Sciatic nerve (tissue), 2 donors: Measurements from ENCODE around the gene CALN1. TPM values are rescaled to one million over a fixed set of nuclear protein-coding genes. Genes with fewer than 3 reads are reported as not detected.
"Not testable (repeated sequence)": the region's sequence is repeated elsewhere in the genome, so short reads cannot be mapped to it uniquely, and the experiment has no call there.

ENCODE experiments used
- ATAC-seq: fragments of 200-7000 bp; cut with Tn5 transposase; one replicate; pipeline ENCODE4 v1.9.1; 2020; ENCODE audit warnings: mild to moderate bottlenecking, moderate library complexity
- DNase-seq: peaks from one replicate; pipeline ENCODE4 v3.0.0-alpha.2; 2020; ENCODE audit warnings: low spot score
- intact Hi-C: fragments of 100-400 bp; cut with DNase I; formaldehyde crosslinking; loops from one replicate; pipeline ENCODE4 v1.14.2; 2022
- total RNA-seq: library from RNA; stranded (reverse); fragmentation: NEBNext Ultra II Directional; extraction: Animal tissue kit (Norgen Biotek cat#: 25700); gene quantifications from one replicate; pipeline ENCODE4 v1.2.1, GENCODE V29; 2021
- donor health status: DM: no; HTN: no; CAD: no.
- donor health status: DM: no; HTN: no; CAD: no.

CALN1 gene
- total RNA-seq, 1 donor from 2014 or later = 0.53 TPM

- DNase-seq (no peak), ATAC-seq (no peak)
- intact Hi-C loops = no loop called here
These were observed 540.7 kb downstream of the CALN1 start for GRCh38 chr7:71871446-71871845.

DNA sequence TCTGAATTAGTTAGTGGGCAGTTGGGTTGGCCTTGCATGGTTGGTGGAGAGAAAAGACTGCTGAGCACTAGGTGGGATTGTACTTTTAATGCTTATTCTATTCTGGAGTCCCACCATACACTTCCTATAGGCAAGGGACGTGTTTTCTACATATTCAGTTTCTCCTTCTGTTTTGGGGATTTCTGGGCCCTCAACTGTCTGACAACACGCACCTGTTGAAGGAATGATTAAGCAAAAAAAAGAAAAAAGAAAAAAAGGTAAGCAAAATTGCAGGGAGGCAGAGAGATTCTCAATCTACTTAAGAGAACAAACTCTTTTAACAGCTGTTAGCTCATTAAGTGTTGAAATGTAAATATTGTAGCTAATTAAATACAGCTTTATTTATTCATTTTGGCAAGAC is 541.3 kb downstream of the CALN1 start:
- intact Hi-C loops = no loop called here
- ATAC-seq = no peak
- no peak for DNase-seq

DNA sequence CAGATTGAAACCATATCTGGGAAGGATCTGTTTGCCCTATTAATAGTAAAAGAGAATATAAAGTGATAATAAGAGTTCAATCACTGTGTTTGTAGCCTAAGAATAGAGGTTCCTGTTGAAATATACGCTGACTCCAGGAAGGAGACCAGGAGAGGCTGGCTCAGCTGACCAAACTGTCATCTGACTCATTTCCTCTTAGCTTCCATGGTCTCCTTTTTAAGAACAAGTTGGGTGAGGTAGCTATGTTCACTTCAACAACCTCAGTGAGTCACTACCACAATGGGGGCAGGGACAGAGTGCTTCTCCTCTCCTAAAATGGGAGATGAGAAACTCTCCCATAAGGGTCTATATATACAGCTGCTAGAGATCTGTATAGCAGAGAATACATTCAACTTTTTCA is 543.3 kb downstream of the CALN1 start:
- intact Hi-C loops = no loop called here
- DNase-seq (no peak), ATAC-seq (no peak)

- intact Hi-C loops = no loop called here
- no peak for DNase-seq
- ATAC-seq = no peak
These were observed 544.5 kb downstream of the CALN1 start for GRCh38 chr7:71867626-71868025.

DNA sequence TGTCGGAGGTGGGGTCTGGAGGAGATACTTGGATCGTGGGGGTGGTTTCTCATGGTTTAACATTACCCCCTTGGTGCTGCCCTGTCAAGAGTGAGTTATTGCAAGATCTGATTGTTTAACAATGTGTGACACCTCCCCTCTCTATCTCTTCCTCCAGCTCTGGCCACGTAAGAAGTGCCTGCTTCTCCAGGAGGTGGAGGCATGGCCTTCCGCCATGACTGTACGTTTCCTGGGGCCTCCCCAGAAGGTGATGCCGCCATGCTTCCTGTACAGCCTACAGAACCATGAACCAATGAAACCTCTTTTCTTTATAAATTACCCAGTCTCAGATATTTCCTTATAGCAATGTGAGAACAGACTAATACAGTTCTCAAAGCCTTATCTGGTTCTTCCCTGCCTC is 547.0 kb downstream of the CALN1 start:
- no peak for DNase-seq
- intact Hi-C loops = no loop called here
- no peak for ATAC-seq

- no peak for ATAC-seq
- no peak for DNase-seq
- intact Hi-C loops = no loop called here
These were observed 548.0 kb downstream of the CALN1 start for GRCh38 chr7:71864130-71864529.

GRCh38 chr7:71860572-71860971 is 551.6 kb downstream of the CALN1 start:
- ATAC-seq (no peak), DNase-seq (no peak)
- intact Hi-C loops = no loop called here

DNA sequence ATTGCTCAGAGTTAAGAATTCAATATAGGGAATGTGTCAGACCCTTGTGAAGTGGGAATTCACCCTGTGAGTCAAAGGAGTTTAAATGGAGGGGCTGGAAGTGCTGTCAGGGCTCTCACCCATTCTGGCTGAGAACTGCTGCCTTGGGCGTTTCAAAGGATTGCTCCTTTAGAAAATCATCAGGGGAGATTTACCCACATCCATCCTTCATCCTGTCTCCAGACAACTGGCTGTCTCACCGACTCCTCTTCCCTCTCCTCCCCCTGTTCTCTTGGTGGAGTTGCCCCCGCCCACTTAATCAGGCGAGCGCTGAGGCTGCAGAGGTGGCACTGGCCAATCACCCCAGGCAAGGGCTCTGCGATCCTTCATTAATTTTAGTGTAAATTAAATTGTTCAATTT is 554.8 kb downstream of the CALN1 start:
- DNase-seq = no peak

DNA sequence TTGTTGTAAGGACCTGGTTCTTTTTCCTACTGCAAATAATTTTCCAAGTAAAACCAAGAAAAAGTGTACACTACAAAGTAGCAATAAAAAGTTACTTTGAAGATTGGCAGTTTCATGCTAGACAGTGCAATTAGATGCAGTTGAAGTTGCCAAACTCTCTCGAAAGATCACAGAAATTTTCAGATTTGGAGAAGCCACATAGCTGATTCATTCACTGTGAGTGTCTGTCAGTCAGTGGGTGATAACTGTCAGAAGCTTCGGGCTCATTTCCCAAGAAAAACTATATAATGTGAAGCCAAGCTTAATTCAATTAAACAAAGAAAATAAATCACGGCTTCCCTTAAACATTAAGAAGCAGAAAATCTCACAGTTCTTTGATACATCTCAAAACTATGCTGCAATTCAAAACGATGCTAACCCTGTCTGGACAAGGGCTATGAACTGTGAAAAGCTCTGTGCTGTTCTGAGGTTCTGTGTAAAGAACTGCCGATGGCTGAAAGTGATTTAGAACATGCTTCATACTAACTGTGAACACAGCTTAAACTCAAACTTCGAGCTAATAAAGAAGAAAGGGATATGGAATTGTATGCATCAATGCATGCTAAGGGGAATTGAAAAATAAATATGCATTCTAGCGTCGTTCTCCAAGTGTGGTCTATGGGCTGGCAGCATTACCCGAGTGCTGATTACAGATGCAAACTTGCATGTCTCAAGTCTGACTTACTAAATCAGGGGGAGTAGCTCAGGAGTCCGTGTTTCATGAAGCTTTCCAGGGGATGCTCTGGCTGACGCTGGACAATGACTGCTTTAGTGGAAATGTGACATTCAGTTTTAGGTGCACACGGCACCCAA is 557.4 kb downstream of the CALN1 start:
- intact Hi-C loops = no loop called here
- no peak for DNase-seq
- no peak for ATAC-seq

More for the DNA sequence above, 554.8 kb downstream of the CALN1 start:
- intact Hi-C loops = no loop called here
- ATAC-seq = no peak

DNA sequence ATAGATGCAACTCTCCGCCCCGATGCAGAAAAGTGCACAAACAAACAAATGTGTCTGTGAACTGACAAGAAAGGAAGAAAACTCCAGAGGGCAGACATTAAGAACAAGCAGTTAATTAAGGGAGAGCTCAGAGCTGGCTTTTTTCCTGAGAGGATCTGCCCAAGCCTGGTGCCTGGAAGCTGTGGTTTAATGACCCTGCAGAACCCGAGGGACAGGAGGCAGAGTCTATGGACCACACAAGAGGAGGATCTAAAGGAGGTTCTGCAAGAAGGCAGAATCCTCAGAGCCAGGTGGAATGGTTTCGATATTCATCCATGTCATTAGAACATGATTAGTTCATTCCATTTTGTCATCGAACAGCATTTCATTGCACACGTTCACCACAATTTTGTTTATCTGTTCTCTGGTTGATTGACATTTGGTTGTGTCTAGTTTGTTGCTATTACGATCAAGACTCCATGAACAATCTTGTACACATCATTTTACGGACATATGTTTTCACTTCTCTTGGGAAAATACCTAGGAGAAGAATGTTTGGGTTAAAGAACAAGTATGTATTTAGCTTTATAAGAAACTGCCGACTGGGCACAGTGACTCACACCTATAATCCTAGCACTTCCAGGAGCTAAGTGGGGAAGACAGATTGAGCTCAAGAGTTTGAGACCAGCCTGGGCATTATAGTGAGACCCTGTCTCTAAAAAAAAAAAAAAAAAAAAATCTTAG is 560.2 kb downstream of the CALN1 start:
- intact Hi-C loops = no loop called here
- no peak for ATAC-seq
- no peak for DNase-seq

DNA sequence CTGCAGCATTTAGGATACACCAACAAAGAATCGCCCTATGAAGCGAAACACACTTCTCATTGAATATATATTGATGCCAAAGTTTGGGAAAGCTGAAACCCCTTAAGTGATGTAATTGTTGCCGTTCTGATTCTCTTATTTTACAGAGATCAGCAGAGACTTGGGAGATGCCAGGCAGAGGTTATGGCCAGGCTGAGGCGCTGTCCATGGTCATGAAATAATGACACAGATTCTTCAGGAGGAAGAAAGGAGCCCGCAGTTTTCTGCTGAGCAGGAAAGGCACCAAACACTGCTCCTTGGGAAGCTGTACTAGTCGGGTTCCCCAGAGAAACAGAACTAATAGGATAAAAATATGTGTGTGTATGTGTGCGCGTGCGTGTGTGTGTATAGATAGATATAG is 566.0 kb downstream of the CALN1 start:
- DNase-seq (no peak), ATAC-seq (no peak)
- intact Hi-C loops = no loop called here

GRCh38 chr7:71843676-71844075 is 568.5 kb downstream of the CALN1 start:
- ATAC-seq = no peak
- no peak for DNase-seq
- intact Hi-C loops = no loop called here

- intact Hi-C loops = no loop called here
- DNase-seq = no peak
These were observed 569.4 kb downstream of the CALN1 start for GRCh38 chr7:71842786-71843185.

DNA sequence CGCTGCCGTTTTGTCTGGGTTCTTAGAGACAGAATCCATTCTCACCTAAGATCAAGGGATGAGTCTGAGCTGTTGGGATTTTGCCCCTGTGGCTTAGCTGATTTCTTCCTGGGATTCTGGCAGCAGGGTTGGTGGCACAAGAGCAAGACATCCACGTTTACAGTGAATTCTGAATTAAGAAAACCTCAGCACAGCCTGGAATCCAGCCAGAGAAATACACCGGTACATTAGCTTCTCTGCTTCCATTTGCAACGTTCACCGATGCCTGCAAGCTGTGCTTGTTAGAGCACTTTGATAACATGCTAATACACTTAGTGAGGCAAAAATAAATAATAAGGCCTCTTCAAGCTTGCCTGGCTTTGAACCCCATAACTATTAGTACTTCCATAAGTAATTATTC is 569.8 kb downstream of the CALN1 start:
- ATAC-seq (no peak), DNase-seq (no peak)
- intact Hi-C loops = no loop called here

More at GRCh38 chr7:71842786-71843185, 569.4 kb downstream of the CALN1 start:
- no peak for ATAC-seq

DNA sequence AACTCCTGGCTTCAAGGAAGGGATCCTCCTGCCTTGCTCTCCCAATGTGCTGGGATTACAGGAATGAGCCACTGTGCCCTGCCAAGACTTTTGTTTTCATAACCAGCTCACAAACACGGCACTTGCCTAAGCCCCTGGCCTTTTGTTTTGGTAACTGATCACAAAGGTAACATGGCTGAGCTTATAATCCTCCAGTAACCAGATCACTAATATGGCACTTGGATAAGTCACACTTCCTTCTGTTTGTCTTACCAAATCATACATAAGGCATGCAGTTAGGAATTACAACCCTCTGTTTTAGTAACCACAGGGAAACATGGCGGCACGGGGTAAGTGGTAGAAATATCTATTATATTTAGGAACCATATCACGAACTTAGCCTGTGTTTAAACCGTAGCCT is 577.1 kb downstream of the CALN1 start:
- DNase-seq (no peak), ATAC-seq (no peak)
- intact Hi-C loops = no loop called here

GRCh38 chr7:71829515-71829914 is 582.6 kb downstream of the CALN1 start:
- intact Hi-C loops = loop anchor here (2.0 kb wide), 1 partner anchor 19 kb away; no protein-coding TSS in a partner anchor
- no peak for DNase-seq
- no peak for ATAC-seq

- DNase-seq = no peak
- ATAC-seq = no peak
- intact Hi-C loops = loop anchor here (2.0 kb wide), 1 partner anchor 18 kb away; no protein-coding TSS in a partner anchor
These were observed 583.8 kb downstream of the CALN1 start for GRCh38 chr7:71828361-71828760.

DNA sequence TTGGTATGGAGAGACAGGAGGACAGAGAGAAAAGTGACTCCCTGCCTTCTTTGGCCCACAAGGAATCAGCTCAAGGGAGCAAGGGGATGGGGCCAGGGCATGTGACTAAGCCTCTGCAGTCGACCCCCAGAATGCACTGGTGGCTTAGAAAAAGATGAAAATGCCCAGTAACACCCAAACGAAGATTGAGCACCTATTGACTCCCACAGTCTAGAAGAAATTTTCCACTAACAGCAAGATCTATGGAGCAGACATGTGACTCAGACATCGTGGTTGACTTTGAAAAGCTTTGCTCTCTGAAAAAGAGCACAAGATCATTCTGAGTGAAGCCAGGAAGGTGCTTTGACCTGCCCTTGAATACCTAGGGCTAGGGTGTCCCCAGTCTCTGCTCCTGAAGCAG is 586.0 kb downstream of the CALN1 start:
- intact Hi-C loops = no loop called here
- DNase-seq (no peak), ATAC-seq (no peak)

DNA sequence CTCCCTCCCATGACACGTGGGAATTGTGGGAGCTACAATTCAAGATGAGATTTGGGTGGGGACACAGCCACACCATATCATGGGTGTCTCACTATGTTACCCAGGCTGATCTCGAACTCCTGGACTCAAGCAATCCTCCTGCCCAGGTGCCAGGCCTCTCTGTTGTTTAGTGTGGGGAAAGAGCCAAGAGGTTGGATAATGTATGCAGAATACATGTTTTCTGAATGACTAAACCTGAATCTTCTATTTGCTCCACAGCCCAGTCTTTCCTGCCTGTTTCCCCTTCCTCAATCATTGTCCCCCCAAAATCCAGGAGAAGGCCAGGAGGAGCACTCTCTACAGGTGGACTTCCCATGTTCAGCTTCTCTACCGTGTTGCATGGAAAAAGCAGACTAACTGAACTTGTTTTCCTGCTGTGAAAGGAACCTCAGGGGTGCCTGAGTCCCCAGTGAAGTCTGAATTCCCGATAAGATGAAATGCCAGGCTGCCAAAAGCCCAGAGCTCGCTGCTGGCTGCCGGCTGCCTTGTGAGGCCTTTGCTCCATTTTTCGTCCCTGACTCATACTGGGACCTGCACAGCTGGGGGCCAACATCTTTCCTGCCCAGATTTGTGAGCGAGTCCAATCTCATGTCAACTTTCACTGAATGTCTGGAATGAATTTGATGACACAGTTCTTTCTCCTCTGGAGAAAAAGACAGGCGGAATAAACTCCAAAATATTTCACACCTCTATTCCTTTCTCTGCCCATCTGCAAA is 588.0 kb downstream of the CALN1 start:
- ATAC-seq = no peak
- intact Hi-C loops = no loop called here
- DNase-seq = no peak

DNA sequence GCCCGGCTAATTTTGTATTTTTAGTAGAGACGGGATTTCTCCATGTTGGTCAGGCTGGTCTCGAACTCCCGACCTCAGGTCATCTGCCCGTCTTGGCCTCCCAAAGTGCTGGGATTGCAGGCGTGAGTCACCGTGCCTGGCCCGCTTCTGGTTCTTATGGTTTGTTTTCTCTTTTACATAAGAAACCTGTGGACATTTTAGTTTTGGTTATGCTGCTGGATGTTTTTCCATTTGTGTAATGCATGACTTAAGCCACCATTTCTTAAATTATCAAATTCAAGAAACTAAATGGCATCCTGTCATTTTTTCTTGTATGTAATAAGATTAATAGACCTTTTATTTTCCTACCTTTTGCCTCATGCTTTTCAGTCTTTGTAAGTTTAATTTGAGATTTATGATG is 589.7 kb downstream of the CALN1 start:
- ATAC-seq, DNase-seq, intact Hi-C loops: not testable (repeated sequence)
